Testis (tissue), 3 donors: ENCODE results near the gene USP35. TPM values are rescaled to one million over a fixed set of nuclear protein-coding genes. Genes with fewer than 3 reads are reported as not detected.
"Not testable (repeated sequence)": the region's sequence is repeated elsewhere in the genome, so short reads cannot be mapped to it uniquely, and the experiment has no call there.

Experiments
- DNase-seq: peaks from one replicate; pipeline ENCODE4 v3.0.0-alpha.2; 2019
- H3K27ac ChIP-seq, 2 donors: fragments of 200-600 bp; sonication (generic); one replicate each; pipeline ENCODE4 v1.5.1; 2019
- H3K27me3 ChIP-seq: fragments of 200-600 bp; sonication (generic); one replicate; pipeline ENCODE4 v1.5.1; 2019
- H3K36me3 ChIP-seq: fragments of 200-600 bp; sonication (generic); one replicate; pipeline ENCODE4 v1.5.1; 2017; ENCODE audit warnings: low read depth; ENCODE audit errors: missing control alignments
- H3K4me1 ChIP-seq: fragments of 200-600 bp; sonication (generic); one replicate; pipeline ENCODE4 v1.5.1; 2019
- H3K4me3 ChIP-seq, 2 donors: fragments of 200-600 bp; sonication (generic); one replicate each; pipeline ENCODE4 v1.5.1; 2017 to 2019
- H3K9me3 ChIP-seq: fragments of 200-600 bp; sonication (generic); one replicate; pipeline ENCODE4 v1.5.1; 2017
- POLR2A ChIP-seq: fragments of 450-650 bp; IDR thresholded peaks from one replicate; pipeline ENCODE4 v1.6.1; 2017; ENCODE audit warnings: antibody characterized with exemption, mild to moderate bottlenecking, moderate library complexity
- WGBS, 2 donors: methylation state at CpG; one replicate each; pipeline ENCODE4 v1.1.5; 2018; 5-methylcytosine and 5-hydroxymethylcytosine counted together
- intact Hi-C: fragments of 100-400 bp; cut with DNase I; formaldehyde crosslinking; loops from one replicate; pipeline ENCODE4 v1.15.1; 2023; ENCODE audit warnings: low total_unique reads
- polyA plus RNA-seq: library from polyadenylated mRNA; stranded (reverse); fragments of 350-450 nt; fragmentation: Illumina TruSeq; extraction: RNeasy Lipid Tissue Mini Kit (QIAGEN cat#74804); gene quantifications from one replicate; pipeline ENCODE4 v1.2.3, GENCODE V29; 2014; ENCODE audit warnings: low read depth, low replicate concordance; ENCODE audit not compliant: insufficient read depth
- total RNA-seq, 2 donors: library from RNA; depleted of rRNA; stranded (reverse); fragments of >200 nt; gene quantifications; one replicate each; pipeline ENCODE4 v1.2.3, GENCODE V29; 2016
- TF ChIP-seq, protein P1 (sequence below), 3 experiments: fragments of 450-650 bp in 2 of 3; fragments of 200-600 bp in 1 of 3; sonication (generic) in 1 of 3; IDR thresholded peaks; one replicate each; pipeline ENCODE4 v1.5.1; 2016 to 2019; ENCODE audit warnings: antibody characterized with exemption in 3 of 3, mild to moderate bottlenecking in 2 of 3, moderate library complexity in 1 of 3

USP35 gene
- total and polyA plus RNA-seq, 3 donors from 2014 or later, result 10.5 to 33.5 (median 25.8) TPM

DNA sequence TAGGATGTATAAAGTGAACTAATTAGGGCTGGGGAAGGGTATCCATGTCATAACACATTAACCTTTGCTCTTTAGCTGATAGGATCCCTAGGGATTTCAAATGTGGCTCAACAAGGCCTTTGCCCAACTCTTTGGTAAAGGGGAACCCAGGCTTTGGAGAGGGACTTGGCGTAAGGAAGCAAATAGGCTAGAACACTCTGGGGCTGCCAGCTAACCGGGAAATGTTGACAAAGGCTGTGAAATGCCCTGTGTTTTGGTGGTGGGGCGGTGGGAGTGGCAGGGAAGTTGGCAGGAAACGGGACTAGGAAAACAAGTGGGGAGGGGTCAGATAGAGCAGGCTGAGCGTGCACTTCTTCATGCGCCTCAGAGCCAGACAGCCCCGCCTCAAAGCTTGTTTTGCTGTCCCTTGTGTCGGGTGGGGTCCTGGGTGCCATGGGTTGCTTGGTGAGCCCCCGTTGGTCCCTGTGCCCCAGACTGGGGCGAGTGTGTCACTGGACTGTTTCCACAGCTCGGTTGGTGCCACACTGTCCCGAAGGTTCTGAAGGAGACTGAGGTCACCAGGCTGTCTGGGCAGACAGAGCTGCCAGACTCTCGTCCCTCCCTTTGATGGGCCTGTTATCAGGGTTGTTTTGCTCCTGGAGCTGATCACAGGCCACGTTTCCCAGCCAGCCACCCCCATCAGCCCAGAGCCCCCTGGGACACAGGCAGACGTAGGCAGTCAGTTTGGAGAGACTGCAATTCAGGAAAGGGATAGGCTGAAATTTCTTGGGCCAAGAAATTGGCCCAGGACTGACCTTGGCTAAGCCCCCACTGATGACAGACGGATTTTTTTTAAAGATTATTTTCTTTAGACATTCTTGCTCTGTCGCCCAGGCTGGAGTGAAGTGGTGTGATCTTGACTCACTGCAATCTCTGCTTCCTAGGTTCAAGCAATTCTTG, 19.9 kb upstream of the USP35 start:
- peak overlapping the region; percentile 70 to 87 for H3K27ac ChIP-seq
- no peaks in the 10 kb centered on the region for H3K9me3 ChIP-seq
- H3K4me3 ChIP-seq, result no peak overlapping the region
- DNase-seq, result peak; percentile 65
- H3K36me3 ChIP-seq, result no peaks in the 10 kb centered on the region
- no peaks in the 10 kb centered on the region for H3K27me3 ChIP-seq
- intact Hi-C loops, result no loop called here
- TF ChIP-seq POLR2A, result no peak
- TF ChIP-seq, protein P1, sequence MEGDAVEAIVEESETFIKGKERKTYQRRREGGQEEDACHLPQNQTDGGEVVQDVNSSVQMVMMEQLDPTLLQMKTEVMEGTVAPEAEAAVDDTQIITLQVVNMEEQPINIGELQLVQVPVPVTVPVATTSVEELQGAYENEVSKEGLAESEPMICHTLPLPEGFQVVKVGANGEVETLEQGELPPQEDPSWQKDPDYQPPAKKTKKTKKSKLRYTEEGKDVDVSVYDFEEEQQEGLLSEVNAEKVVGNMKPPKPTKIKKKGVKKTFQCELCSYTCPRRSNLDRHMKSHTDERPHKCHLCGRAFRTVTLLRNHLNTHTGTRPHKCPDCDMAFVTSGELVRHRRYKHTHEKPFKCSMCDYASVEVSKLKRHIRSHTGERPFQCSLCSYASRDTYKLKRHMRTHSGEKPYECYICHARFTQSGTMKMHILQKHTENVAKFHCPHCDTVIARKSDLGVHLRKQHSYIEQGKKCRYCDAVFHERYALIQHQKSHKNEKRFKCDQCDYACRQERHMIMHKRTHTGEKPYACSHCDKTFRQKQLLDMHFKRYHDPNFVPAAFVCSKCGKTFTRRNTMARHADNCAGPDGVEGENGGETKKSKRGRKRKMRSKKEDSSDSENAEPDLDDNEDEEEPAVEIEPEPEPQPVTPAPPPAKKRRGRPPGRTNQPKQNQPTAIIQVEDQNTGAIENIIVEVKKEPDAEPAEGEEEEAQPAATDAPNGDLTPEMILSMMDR (IDR thresholded peaks at IDR 0.05), result no peak
- peaks cover 32% of the 10 kb centered on the region for H3K4me1 ChIP-seq
- WGBS, 2 donors, result 39 to 52% methylated on average over 8 to 17 of the region's 17 CpGs

- Histone ChIP-seq H3K9me3 (no peaks in the 10 kb centered on the region), H3K27ac (peak overlapping the region in 1 of 2 donors; percentile 87), H3K27me3 (no peaks in the 10 kb centered on the region), H3K4me3 (no peak overlapping the region), H3K4me1 (peaks cover 29% of the 10 kb centered on the region), H3K36me3 (no peaks in the 10 kb centered on the region)
- intact Hi-C loops, result no loop called here
- DNase-seq, result no peak
- TF ChIP-seq, protein P1 (IDR thresholded peaks at IDR 0.05), result no peak
- TF ChIP-seq POLR2A, result no peak
- 90% methylated on average over 10 to 11 of the region's 11 CpGs for WGBS, 2 donors
Observed at GRCh38 chr11:78170413-78170812, 18.3 kb upstream of the USP35 start.

DNA sequence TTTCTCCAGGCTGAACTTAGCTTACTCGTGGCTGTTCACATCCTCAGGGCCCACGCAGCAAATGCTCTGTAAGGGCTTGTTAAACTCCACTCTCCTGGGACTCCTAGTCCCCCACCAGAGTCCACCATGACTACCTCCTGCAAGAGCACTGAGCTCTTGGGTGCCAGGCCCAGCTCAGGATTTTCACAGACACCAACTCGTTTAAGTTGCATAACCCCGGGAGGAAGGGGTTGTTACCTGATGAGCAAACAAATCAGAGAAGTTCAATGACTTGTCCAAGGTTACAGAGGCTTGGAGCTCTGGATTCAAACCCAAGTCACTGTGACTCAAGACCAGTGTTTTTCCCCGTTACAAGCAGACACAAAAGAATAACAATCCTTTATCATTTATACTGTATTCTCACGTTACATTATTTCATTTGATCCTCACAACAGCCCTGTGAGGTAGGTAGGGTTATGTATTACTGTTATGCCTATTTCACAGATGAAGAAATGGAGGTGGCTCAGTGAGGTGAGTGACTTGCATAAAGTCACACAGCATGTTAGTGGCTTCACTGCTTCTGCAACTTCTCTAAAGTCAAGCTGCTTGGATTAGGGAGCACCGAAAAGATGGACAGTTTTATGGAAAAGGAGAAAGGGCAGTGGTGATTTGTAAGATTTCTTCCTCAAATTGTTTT, 17.7 kb upstream of the USP35 start:
- peaks cover 29% of the 10 kb centered on the region for H3K4me1 ChIP-seq
- no peaks in the 10 kb centered on the region for H3K27me3 ChIP-seq

DNA sequence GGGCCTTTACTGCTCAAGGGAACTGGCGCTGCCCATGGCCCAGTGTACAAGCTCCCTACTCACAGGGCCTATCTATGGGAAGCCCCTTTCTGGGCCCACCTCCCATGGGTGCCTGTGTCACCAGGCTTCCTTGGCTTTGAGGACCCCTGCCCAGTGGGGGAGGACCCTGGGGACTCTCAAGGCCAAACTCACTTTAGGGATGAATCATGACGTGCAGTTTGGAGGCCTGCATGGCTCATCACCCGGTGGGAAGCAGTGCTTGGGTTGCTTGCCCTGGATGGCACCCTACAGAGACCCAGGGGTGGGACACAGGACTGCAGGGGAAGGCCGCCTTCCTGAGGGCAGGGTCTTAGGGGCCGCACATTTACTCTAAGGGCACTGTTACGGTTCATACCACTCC, 16.8 kb upstream of the USP35 start:
- TF ChIP-seq, protein P1 (IDR thresholded peaks at IDR 0.05), result no peak
- no peak for TF ChIP-seq POLR2A
- H3K4me1 ChIP-seq, result peaks cover 22% of the 10 kb centered on the region
- H3K4me3 ChIP-seq, result no peak overlapping the region
- DNase-seq, result no peak
- no peaks in the 10 kb centered on the region for H3K36me3 ChIP-seq
- no peaks in the 10 kb centered on the region for H3K27me3 ChIP-seq
- intact Hi-C loops, result no loop called here
- H3K9me3 ChIP-seq, result no peaks in the 10 kb centered on the region
- WGBS, 2 donors, result 89 to 90% methylated on average over 3 to 5 of the region's 6 CpGs
- H3K27ac ChIP-seq, result no peak overlapping the region

More for the DNA sequence above, 17.7 kb upstream of the USP35 start:
- peak overlapping the region in 1 of 2 donors; percentile 87 for H3K27ac ChIP-seq
- intact Hi-C loops, result no loop called here
- H3K9me3 ChIP-seq, result no peaks in the 10 kb centered on the region
- no peak for DNase-seq
- H3K4me3 ChIP-seq, result no peak overlapping the region
- no peak for TF ChIP-seq POLR2A
- TF ChIP-seq, protein P1 (IDR thresholded peaks at IDR 0.05), result no peak
- H3K36me3 ChIP-seq, result no peaks in the 10 kb centered on the region
- 68 to 83% methylated on average over 7 of the region's 7 CpGs for WGBS, 2 donors

DNA sequence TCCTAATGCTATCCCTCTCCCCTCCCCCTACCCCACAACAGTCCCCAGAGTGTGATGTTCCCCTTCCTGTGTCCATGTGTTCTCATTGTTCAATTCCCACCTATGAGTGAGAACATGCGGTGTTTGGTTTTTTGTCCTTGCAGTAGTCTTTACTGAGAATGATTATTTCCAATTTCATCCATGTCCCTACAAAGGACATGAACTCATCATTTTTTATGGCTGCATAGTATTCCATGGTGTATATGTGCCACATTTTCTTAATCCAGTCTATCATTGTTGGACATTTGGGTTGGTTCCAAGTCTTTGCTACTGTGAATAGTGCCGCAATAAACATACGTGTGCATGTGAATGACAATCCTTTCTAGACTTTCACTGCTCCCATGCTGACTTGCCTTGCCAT, 12.9 kb upstream of the USP35 start:
- intact Hi-C loops, H3K27ac ChIP-seq, H3K36me3 ChIP-seq, H3K4me1 ChIP-seq, DNase-seq, H3K4me3 ChIP-seq, H3K9me3 ChIP-seq, H3K27me3 ChIP-seq: not testable (repeated sequence)
- 100% methylated on average over 3 of the region's 3 CpGs for WGBS, 2 donors
